ENCODE data around the gene EAPP. TPM values are rescaled to one million over a fixed set of nuclear protein-coding genes. Genes with fewer than 3 reads are reported as not detected.
"Not testable (repeated sequence)": the region's sequence is repeated elsewhere in the genome, so short reads cannot be mapped to it uniquely, and the experiment has no call there.

Gene EAPP
- total and polyA plus RNA-seq, 2 donors, result 57.5 to 71.2 TPM

DNA sequence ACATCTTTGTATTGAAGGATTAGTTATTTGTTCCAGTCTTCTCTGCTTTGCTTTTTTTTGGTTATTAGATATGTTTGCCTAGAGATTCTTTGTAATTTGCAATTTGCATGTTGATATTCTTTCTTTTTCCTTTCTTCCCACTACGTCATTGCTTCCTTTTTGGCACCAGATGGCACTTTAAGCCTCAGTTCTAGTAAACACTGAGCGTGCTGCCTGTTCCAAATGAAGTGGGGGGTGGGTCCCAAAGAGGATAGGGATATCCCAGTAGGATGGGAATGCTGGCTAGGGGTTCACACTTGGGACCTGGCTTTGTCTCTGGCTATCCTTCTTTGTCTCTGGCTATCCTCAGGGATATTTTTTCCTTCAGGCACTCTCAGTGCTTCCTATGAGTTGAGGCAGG, 17.0 kb downstream of the EAPP start:
- Histone ChIP-seq H3K27me3 (ENCODE audit: control insufficient read depth in 2 of 2, insufficient read depth in 1 of 2, low read length in 1 of 2) (no peaks in the 10 kb centered on the region), H3K4me3 (ENCODE audit: low read length in 2 of 2) (no peak overlapping the region), H3K36me3 (ENCODE audit: control insufficient read depth in 2 of 2, insufficient read depth in 2 of 2, low read length in 1 of 2) (peaks cover 69 to 80% of the 10 kb centered on the region in 2 donors), H3K27ac (ENCODE audit: low read depth in 1 of 2, low read length in 1 of 2) (no peak overlapping the region), H3K9me3 (ENCODE audit: control insufficient read depth in 2 of 2, insufficient read depth in 1 of 2, low read length in 1 of 2) (peaks cover 0 to 2% of the 10 kb centered on the region in 2 donors), H3K4me1 (ENCODE audit: control insufficient read depth in 2 of 2, insufficient read depth in 2 of 2, low read length in 2 of 2) (no peaks in the 10 kb centered on the region)
- DNase-seq (ENCODE audit: low read depth in 6 of 9, low spot score in 9 of 9), result no peak
- 95% methylated on average over 2 of the region's 2 CpGs for WGBS

DNA sequence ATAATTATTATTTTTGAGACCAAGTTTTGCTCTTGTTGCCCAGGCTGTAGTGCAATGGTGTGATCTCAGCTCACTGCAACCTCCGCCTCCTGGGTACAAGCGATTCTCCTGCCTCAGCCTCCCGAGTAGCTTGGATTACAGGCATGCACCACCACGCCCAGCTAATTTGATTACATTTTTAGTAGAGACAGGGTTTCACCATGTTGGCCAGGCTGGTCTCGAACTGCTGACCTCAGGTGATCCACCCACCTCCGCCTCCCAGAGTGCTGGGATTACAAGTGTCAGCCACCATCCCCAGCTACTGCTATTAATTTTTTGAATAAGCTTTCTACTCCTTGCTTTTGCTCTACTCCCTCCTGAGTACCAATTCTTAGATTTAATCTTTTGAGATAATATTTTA, 18.4 kb downstream of the EAPP start:
- H3K4me1 ChIP-seq (ENCODE audit: control insufficient read depth in 2 of 2, insufficient read depth in 2 of 2, low read length in 2 of 2); DNase-seq (ENCODE audit: low read depth in 6 of 9, low spot score in 9 of 9); H3K27me3 ChIP-seq (ENCODE audit: control insufficient read depth in 2 of 2, insufficient read depth in 1 of 2, low read length in 1 of 2); H3K27ac ChIP-seq (ENCODE audit: low read depth in 1 of 2, low read length in 1 of 2); H3K4me3 ChIP-seq (ENCODE audit: low read length in 2 of 2); H3K9me3 ChIP-seq (ENCODE audit: control insufficient read depth in 2 of 2, insufficient read depth in 1 of 2, low read length in 1 of 2): not testable (repeated sequence)
- WGBS, result 98% methylated on average over 6 of the region's 6 CpGs
- peaks cover 59 to 69% of the 10 kb centered on the region in 2 donors for H3K36me3 ChIP-seq (ENCODE audit: control insufficient read depth in 2 of 2, insufficient read depth in 2 of 2, low read length in 1 of 2)

DNA sequence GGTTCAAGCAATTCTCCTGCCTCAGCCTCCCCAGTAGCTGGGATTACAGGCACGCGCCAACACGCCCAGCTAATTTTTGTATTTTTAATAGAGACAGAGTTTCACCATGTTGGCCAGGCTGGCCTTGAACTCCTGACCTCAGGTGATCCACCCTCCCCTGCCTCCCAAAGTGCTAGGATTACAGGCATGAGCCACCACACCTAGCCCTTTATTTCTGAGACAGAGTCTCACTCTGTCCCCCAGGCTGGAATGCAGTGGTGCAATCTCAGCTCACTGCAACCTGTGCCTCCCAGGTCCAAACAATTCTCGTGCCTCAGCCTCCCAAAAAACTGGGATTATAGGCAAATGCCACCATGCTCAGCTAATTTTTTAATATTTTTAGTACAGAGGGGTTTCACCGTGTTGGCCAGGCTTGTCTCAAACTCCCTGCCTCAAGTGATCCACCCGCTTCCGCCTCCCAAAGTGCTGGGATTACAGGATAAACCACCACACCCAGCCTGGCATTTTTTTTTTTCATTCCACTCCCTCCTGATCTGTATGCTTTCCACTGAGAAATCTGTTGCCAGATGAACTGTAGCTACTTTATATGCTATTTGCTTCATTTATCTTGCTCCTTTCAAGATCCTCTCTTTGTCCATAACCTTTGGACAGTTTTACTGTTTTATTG, 19.1 kb downstream of the EAPP start:
- H3K4me1 ChIP-seq (ENCODE audit: control insufficient read depth in 2 of 2, insufficient read depth in 2 of 2, low read length in 2 of 2); H3K27ac ChIP-seq (ENCODE audit: low read depth in 1 of 2, low read length in 1 of 2); H3K27me3 ChIP-seq (ENCODE audit: control insufficient read depth in 2 of 2, insufficient read depth in 1 of 2, low read length in 1 of 2); DNase-seq (ENCODE audit: low read depth in 6 of 9, low spot score in 9 of 9); H3K4me3 ChIP-seq (ENCODE audit: low read length in 2 of 2); H3K9me3 ChIP-seq (ENCODE audit: control insufficient read depth in 2 of 2, insufficient read depth in 1 of 2, low read length in 1 of 2): not testable (repeated sequence)
- H3K36me3 ChIP-seq (ENCODE audit: control insufficient read depth in 2 of 2, insufficient read depth in 2 of 2, low read length in 1 of 2), result peaks cover 57 to 63% of the 10 kb centered on the region in 2 donors
- 98% methylated on average over 7 of the region's 7 CpGs for WGBS

DNA sequence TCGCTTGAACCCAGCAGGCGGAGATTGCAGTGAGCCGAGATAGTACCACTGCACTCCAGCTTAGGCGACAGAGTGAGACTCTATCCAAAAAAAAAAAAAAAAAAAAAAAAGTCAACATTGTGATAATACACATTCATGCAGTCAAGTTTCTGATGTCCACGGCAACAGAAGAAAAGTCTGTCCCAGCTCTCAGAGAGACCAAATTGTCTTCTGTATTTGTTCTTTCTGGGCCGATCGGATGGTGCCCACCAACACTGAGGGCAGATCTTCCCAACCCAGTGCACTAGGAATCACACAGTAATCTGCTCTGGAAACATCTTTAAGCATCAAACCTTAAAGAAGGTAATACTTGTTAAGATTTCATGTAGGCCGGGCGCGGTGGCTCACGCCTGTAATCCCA, 31.6 kb downstream of the EAPP start:
- H3K9me3 ChIP-seq (ENCODE audit: control insufficient read depth in 2 of 2, insufficient read depth in 1 of 2, low read length in 1 of 2), result no peaks in the 10 kb centered on the region
- H3K4me3 ChIP-seq (ENCODE audit: low read length in 2 of 2), result no peak overlapping the region
- H3K27me3 ChIP-seq (ENCODE audit: control insufficient read depth in 2 of 2, insufficient read depth in 1 of 2, low read length in 1 of 2), result no peaks in the 10 kb centered on the region
- DNase-seq (ENCODE audit: low read depth in 6 of 9, low spot score in 9 of 9), result no peak
- H3K27ac ChIP-seq (ENCODE audit: low read depth in 1 of 2, low read length in 1 of 2), result no peak overlapping the region
- H3K36me3 ChIP-seq (ENCODE audit: control insufficient read depth in 2 of 2, insufficient read depth in 2 of 2, low read length in 1 of 2), result no peaks in the 10 kb centered on the region
- no peaks in the 10 kb centered on the region for H3K4me1 ChIP-seq (ENCODE audit: control insufficient read depth in 2 of 2, insufficient read depth in 2 of 2, low read length in 2 of 2)
- WGBS, result 96% methylated on average over 11 of the region's 11 CpGs

DNA sequence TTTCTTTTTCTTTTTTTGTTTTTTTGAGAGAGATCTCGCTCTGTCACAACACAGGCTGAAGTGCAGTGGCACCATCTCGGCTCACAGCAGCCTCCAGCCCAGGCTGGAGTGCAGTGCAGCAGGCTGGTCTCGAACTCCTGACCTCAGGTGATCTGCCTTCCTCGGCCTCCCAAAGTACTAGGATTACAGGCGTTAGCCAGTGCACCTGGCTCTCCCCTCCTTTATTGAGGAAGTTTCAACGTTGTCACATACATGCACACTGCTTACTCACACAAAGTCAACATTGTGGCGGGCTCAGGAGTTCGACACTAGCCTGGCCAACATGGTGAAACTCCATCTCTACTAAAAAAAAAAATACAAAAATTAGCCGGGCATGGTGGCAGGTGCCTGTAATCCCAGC, 32.0 kb downstream of the EAPP start:
- no peak for DNase-seq (ENCODE audit: low read depth in 6 of 9, low spot score in 9 of 9)
- no peak overlapping the region for H3K4me3 ChIP-seq (ENCODE audit: low read length in 2 of 2)
- H3K27me3 ChIP-seq (ENCODE audit: control insufficient read depth in 2 of 2, insufficient read depth in 1 of 2, low read length in 1 of 2), result no peaks in the 10 kb centered on the region
- H3K27ac ChIP-seq (ENCODE audit: low read depth in 1 of 2, low read length in 1 of 2), result no peak overlapping the region
- no peaks in the 10 kb centered on the region for H3K9me3 ChIP-seq (ENCODE audit: control insufficient read depth in 2 of 2, insufficient read depth in 1 of 2, low read length in 1 of 2)
- WGBS, result 92% methylated on average over 9 of the region's 9 CpGs
- no peaks in the 10 kb centered on the region for H3K36me3 ChIP-seq (ENCODE audit: control insufficient read depth in 2 of 2, insufficient read depth in 2 of 2, low read length in 1 of 2)
- no peaks in the 10 kb centered on the region for H3K4me1 ChIP-seq (ENCODE audit: control insufficient read depth in 2 of 2, insufficient read depth in 2 of 2, low read length in 2 of 2)

DNA sequence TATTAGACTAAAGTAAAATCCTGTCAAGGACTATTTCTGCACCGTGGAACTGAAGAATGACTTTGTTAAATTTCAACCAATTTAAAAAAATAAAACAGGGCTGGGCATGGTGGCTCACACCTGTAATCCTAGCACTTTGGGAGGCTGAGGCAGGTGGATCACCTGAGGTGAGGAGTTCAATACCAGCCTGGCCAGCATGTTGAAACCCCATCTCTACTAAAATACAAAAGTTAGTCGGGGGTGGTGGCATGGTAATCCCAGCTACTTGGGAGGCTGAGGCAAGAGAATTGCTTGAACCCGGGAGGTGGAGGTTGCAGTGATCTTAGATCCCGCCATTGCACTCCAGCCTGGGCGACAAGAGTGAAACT, 34.4 kb downstream of the EAPP start:
- H3K4me1 ChIP-seq (ENCODE audit: control insufficient read depth in 2 of 2, insufficient read depth in 2 of 2, low read length in 2 of 2); H3K9me3 ChIP-seq (ENCODE audit: control insufficient read depth in 2 of 2, insufficient read depth in 1 of 2, low read length in 1 of 2); H3K27me3 ChIP-seq (ENCODE audit: control insufficient read depth in 2 of 2, insufficient read depth in 1 of 2, low read length in 1 of 2); H3K27ac ChIP-seq (ENCODE audit: low read depth in 1 of 2, low read length in 1 of 2); H3K4me3 ChIP-seq (ENCODE audit: low read length in 2 of 2); DNase-seq (ENCODE audit: low read depth in 6 of 9, low spot score in 9 of 9); H3K36me3 ChIP-seq (ENCODE audit: control insufficient read depth in 2 of 2, insufficient read depth in 2 of 2, low read length in 1 of 2): not testable (repeated sequence)
- WGBS, result 88% methylated on average over 5 of the region's 5 CpGs

DNA sequence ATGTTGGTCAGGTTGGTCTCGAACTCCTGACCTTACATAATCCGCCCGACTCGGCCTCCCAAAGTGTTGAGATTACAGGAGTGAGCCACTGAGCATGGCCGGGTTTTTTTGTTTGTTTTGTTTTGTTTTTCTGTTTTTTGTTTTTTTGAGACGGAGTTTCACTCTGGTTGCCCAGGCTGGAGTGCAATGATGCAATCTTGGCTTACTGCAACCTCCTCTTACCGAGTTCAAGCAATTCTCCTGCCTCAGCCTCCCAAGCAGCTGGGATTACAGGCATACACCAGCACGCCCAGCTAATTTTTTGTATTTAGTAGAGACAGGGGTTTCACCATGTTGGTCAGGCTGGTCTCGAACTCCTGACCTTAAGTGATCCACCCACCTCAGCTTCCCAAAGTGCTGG, 35.5 kb downstream of the EAPP start:
- H3K9me3 ChIP-seq (ENCODE audit: control insufficient read depth in 2 of 2, insufficient read depth in 1 of 2, low read length in 1 of 2); H3K36me3 ChIP-seq (ENCODE audit: control insufficient read depth in 2 of 2, insufficient read depth in 2 of 2, low read length in 1 of 2); DNase-seq (ENCODE audit: low read depth in 6 of 9, low spot score in 9 of 9); H3K4me1 ChIP-seq (ENCODE audit: control insufficient read depth in 2 of 2, insufficient read depth in 2 of 2, low read length in 2 of 2); H3K27ac ChIP-seq (ENCODE audit: low read depth in 1 of 2, low read length in 1 of 2); H3K27me3 ChIP-seq (ENCODE audit: control insufficient read depth in 2 of 2, insufficient read depth in 1 of 2, low read length in 1 of 2); H3K4me3 ChIP-seq (ENCODE audit: low read length in 2 of 2): not testable (repeated sequence)
- 94% methylated on average over 9 of the region's 9 CpGs for WGBS

DNA sequence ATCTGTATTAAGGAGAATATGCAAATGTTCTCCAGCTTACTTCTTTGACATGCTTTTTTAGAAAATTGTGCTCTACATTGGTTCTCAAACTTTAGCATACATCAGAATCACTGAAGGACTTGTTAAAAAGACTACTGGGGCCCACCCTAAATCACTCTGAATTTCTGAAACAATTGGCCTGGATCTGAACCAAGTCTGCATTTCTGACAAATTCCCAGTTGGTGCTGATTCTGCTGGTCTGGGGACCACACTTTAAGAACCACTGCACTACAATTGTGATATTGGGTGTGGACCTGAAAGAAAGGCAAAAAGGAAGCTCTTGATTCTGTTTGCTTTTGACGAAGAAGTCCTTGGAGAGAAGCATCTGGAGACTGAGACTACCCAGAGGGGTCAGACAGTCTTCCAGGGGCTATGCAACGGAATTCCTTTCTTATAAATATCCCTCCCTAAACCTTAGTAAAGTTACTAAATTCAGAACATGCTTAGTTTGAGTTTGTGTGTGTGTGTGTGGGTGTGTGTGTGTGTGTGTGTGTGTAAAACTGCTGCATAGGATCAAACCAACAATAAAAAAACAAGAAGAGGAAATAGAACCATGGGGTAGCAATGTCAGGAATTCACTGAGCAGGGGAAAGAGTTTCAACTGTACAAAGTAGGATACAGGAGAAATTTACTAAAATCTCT, 36.8 kb downstream of the EAPP start:
- H3K36me3 ChIP-seq (ENCODE audit: control insufficient read depth in 2 of 2, insufficient read depth in 2 of 2, low read length in 1 of 2), result no peaks in the 10 kb centered on the region
- no peak overlapping the region for H3K4me3 ChIP-seq (ENCODE audit: low read length in 2 of 2)
- no peaks in the 10 kb centered on the region for H3K4me1 ChIP-seq (ENCODE audit: control insufficient read depth in 2 of 2, insufficient read depth in 2 of 2, low read length in 2 of 2)
- H3K9me3 ChIP-seq (ENCODE audit: control insufficient read depth in 2 of 2, insufficient read depth in 1 of 2, low read length in 1 of 2), result no peaks in the 10 kb centered on the region
- over 99% methylated on average over 2 of the region's 2 CpGs for WGBS
- H3K27ac ChIP-seq (ENCODE audit: low read depth in 1 of 2, low read length in 1 of 2), result no peak overlapping the region
- DNase-seq (ENCODE audit: low read depth in 6 of 9, low spot score in 9 of 9), result no peak
- H3K27me3 ChIP-seq (ENCODE audit: control insufficient read depth in 2 of 2, insufficient read depth in 1 of 2, low read length in 1 of 2), result no peaks in the 10 kb centered on the region

DNA sequence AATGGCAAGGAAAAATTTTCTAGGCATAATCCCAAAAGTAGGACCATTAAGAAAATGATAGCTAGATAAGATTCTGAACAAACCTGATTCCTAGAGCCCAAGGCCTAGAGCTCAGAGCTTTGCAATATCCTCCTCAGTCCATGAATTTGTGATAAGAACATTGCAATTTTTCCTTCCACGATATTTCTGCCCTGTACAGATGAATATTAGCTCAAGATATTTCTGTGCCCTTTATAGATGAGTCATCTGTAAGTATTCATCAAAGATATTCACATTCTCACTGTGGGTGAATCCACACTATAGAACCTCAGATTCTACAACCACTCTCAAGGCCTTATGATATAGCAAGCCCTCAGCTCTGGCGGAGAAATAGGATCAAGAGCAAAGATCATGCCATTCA, 37.5 kb downstream of the EAPP start:
- H3K9me3 ChIP-seq (ENCODE audit: control insufficient read depth in 2 of 2, insufficient read depth in 1 of 2, low read length in 1 of 2), result no peaks in the 10 kb centered on the region
- H3K27ac ChIP-seq (ENCODE audit: low read depth in 1 of 2, low read length in 1 of 2), result no peak overlapping the region
- no peak overlapping the region for H3K4me3 ChIP-seq (ENCODE audit: low read length in 2 of 2)
- H3K4me1 ChIP-seq (ENCODE audit: control insufficient read depth in 2 of 2, insufficient read depth in 2 of 2, low read length in 2 of 2), result no peaks in the 10 kb centered on the region
- DNase-seq (ENCODE audit: low read depth in 6 of 9, low spot score in 9 of 9), result no peak
- H3K27me3 ChIP-seq (ENCODE audit: control insufficient read depth in 2 of 2, insufficient read depth in 1 of 2, low read length in 1 of 2), result no peaks in the 10 kb centered on the region
- 96% methylated on average over 2 of the region's 2 CpGs for WGBS
- H3K36me3 ChIP-seq (ENCODE audit: control insufficient read depth in 2 of 2, insufficient read depth in 2 of 2, low read length in 1 of 2), result no peaks in the 10 kb centered on the region
